ENCODE data around the gene JTB. TPM values are rescaled to one million over a fixed set of nuclear protein-coding genes. Genes with fewer than 3 reads are reported as not detected.

Gene JTB
- total RNA-seq, 2 donors from 2014 or later = 130 to 133 TPM

DNA sequence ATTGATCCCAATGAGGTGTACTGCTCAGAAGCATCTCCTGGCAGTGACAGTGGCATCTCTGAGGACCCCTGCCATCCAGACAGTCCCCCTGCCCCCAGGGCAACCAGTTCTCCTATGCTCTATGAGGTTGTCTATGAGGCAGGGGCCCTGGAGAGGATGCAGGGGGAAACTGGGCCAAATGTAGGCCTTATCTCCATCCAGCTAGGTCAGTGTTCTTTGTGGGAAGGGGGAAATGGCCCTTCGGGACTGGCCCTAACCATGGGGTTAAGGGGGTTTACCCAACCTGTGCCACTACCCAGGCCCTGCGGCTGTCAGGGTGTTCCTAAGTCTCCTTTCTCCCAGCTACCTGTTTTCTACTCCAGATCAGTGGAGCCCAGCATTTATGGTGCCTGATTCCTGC is 8.5 kb downstream of the JTB start:
- ATAC-seq (replicated peaks in 1 of 2) (no peak), DNase-seq (no peak)
- Mint-ChIP-seq H3K4me3 (peak overlapping the region; percentile 97 to 98), H3K9me3 (no peaks in the 10 kb centered on the region), H3K27me3 (ENCODE audit: low read depth) (no peaks in the 10 kb centered on the region), H3K4me1 (ENCODE audit: low read depth) (peaks cover 72% of the 10 kb centered on the region), H3K36me3 (ENCODE audit: insufficient read depth in 2 of 2) (peaks cover 5 to 13% of the 10 kb centered on the region in 2 donors), H3K27ac (no peak overlapping the region)

DNA sequence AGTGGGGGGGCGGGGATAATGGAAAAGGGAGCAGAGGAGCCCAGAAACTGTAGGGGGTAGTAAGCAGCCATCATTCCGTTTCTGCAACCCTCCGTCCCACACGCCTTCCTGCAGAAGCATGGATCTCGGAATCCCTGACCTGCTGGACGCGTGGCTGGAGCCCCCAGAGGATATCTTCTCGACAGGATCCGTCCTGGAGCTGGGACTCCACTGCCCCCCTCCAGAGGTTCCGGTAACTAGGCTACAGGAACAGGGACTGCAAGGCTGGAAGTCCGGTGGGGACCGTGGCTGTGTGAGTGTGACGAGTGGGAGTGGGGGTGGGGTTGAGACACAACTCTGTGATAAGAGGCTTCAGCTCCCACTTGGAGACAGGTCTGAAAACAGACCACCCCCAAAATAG is 9.1 kb downstream of the JTB start:
- peak overlapping the region; percentile 97 for H3K27ac Mint-ChIP-seq
- peaks cover 71% of the 10 kb centered on the region for H3K4me1 Mint-ChIP-seq (ENCODE audit: low read depth)

DNA sequence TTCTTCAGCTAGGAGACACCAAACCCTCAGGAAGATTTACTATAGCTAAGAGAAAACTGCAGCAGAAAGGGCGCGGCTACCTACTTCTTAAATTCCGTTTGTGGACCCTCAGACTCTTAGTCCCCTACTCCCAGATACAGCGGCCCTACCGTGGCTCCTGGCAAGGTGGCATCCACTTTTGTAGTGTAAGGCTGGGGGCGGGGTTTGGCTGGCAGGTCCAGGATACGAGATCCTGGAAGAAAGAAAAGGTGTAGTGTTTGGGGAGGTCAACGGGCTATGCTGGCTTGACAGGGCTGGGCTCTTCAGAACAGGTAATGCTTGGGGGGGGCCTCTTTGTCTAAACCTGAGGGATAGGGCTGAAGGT is 9.5 kb downstream of the JTB start:
- Mint-ChIP-seq H3K27ac (peak overlapping the region; percentile 97), H3K4me1 (ENCODE audit: low read depth) (peaks cover 68% of the 10 kb centered on the region), H3K4me3 (peak overlapping the region; percentile 97 to 98), H3K36me3 (ENCODE audit: insufficient read depth in 2 of 2) (peaks cover 1 to 10% of the 10 kb centered on the region in 2 donors), H3K9me3 (no peaks in the 10 kb centered on the region), H3K27me3 (ENCODE audit: low read depth) (no peaks in the 10 kb centered on the region)
- DNase-seq (no peak), ATAC-seq (replicated peaks in 1 of 2) (no peak)

More for the DNA sequence above, 9.1 kb downstream of the JTB start:
- no peak for DNase-seq
- Mint-ChIP-seq H3K27me3 (ENCODE audit: low read depth) (no peaks in the 10 kb centered on the region), H3K9me3 (no peaks in the 10 kb centered on the region), H3K4me3 (peak overlapping the region; percentile 97 to 98), H3K36me3 (ENCODE audit: insufficient read depth in 2 of 2) (peaks cover 3 to 12% of the 10 kb centered on the region in 2 donors)
- no peak for ATAC-seq (replicated peaks in 1 of 2)

DNA sequence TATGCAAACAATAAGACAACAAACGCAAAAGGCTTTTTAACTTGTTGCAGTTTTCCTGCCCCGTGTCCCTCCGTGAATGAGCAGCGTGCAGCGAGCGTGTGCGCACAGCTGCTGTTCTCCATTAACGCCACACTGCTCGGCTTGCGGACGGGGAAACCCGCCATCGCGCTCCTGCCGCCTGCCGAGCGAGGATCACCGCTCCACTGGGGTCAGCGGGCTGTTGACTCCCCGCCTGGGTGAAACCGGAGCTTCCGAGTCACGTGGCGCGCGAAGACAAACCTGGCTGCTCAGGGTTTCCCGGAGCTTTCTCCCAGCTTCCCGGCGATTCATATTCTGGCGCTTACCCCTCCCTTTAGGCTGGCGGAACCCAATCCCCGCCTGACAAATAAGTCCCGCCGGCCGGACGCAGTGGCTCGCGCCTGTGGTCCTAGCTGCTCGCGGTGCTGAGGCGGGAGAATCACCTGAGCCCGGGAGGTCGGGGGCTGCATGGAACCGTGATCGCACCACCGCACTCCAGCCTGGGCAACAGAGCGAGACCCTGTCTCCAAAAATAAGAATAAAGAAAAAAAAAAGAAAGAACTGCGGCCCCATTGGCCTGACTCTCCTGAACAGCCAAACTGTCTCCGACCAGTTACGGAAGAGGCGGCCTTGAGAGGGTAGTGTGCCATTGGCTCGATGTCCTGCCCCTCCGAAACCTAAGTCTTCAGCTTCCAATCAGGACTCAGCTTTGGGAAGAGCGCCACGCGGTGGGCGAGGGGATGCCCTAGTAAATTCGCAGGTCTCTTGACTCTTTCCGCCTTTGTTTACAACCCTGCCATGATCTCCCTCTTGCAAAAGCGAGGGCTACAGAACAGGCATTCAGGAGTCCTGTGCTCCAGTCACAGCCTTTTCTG is 10.1 kb downstream of the JTB start, which contains the start of gene CREB3L4:
Gene CREB3L4, plus strand, starts transcription at position 796 of the 893 bp plus-strand sequence. CDS start 624 bp downstream, outside the sequence.
- ATAC-seq (replicated peaks in 1 of 2) (peak; percentile 83 to 87), DNase-seq (peak; percentile 85 to 89)
- H3K4me3 Mint-ChIP-seq = peak within 1 kb of the TSS; percentile 97 to 98
- no peaks in the 10 kb centered on the region for H3K27me3 Mint-ChIP-seq (ENCODE audit: low read depth)
- H3K27ac Mint-ChIP-seq = peak within 1 kb of the TSS; percentile 97
- no peaks in the 10 kb centered on the region for H3K9me3 Mint-ChIP-seq
- H3K36me3 Mint-ChIP-seq (ENCODE audit: insufficient read depth in 2 of 2) = peaks cover 1 to 10% of the 10 kb centered on the region in 2 donors
- H3K4me1 Mint-ChIP-seq (ENCODE audit: low read depth) = peaks cover 68% of the 10 kb centered on the region

DNA sequence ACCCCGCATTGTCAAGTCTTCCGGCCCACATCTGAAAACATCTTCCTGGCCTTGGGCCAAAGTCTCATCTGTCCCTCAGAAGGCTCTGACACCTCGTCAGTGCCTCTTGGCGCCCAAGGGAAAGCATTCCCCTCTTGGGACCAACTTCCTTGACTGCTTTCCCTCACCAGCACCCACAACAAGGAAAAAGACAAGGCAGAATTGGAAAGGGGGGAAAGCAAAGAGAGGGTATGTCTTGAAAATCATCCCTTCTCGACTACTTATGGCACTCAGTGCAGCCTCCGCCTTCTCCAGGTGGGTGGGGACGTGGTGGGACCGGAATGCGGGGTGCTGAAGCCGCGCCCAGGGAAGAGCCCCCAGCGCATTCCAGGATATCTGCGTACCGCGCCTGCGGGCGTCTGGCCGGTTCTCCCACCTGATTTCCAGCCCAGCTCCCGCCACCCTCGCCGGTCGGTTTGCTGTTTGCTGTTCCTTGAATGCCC is 13.6 kb downstream of the JTB start:
- Mint-ChIP-seq H3K27ac (peak overlapping the region; percentile 48), H3K4me1 (ENCODE audit: low read depth) (peaks cover 84% of the 10 kb centered on the region), H3K36me3 (ENCODE audit: insufficient read depth in 2 of 2) (peaks cover 3 to 10% of the 10 kb centered on the region in 2 donors), H3K4me3 (peak overlapping the region; percentile 74 to 85), H3K9me3 (no peaks in the 10 kb centered on the region), H3K27me3 (ENCODE audit: low read depth) (no peaks in the 10 kb centered on the region)
- DNase-seq (peak in 1 of 2 donors; percentile 31), ATAC-seq (replicated peaks in 1 of 2) (no peak)

DNA sequence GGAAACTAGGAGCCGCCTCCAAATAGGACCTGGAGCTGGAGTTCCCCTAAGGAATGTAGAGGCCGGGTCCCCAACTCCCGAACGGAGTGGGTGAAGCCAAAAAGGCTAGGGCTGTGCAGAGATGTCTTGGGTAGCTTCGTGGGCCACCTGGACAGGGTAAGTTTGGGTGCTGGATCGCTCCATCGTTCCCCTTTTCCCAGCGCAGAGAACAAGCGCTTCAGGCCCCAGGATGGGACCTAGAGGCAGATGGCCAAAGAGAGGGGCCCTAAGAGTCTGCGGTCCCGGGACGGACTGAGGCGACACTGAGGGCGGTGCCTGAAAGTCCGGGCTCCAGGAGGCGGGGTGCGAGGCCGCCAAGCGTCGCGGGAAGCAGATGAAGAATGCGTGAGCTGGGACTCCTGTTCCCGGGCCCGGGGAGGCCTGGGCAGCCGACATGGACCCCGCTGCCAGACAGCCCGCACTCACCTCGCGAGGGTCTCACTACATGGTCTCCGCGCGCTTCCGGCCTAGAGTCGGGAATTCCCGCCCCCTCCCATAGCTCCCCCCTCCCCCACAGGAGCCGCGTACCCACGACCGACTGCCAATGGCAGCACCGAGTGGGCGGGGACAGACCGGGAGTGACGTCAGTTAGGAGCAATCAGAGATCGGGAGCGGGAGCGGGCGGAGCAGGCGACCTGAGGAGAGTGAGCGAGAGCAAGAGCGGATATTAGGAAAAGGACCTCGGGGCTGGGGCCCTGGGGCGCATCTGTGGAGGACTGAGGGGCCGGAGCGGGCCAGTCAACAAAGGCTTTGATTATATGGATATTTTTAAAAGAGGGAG is 14.2 kb downstream of the JTB start, which contains the start of gene SLC39A1:
Gene SLC39A1, minus strand, starts transcription at position 508 of the 820 bp plus-strand sequence. CDS start 822 bp downstream, outside the sequence.
- Mint-ChIP-seq H3K36me3 (ENCODE audit: insufficient read depth in 2 of 2) (peaks cover 3 to 12% of the 10 kb centered on the region in 2 donors), H3K27me3 (ENCODE audit: low read depth) (no peaks in the 10 kb centered on the region), H3K27ac (peak within 1 kb of the TSS; percentile 48), H3K4me3 (peak within 1 kb of the TSS; percentile 74 to 85), H3K9me3 (no peaks in the 10 kb centered on the region), H3K4me1 (ENCODE audit: low read depth) (peaks cover 83% of the 10 kb centered on the region)
- ATAC-seq (replicated peaks in 1 of 2) (peak; percentile 55 to 63), DNase-seq (peak; percentile 95 to 97)

DNA sequence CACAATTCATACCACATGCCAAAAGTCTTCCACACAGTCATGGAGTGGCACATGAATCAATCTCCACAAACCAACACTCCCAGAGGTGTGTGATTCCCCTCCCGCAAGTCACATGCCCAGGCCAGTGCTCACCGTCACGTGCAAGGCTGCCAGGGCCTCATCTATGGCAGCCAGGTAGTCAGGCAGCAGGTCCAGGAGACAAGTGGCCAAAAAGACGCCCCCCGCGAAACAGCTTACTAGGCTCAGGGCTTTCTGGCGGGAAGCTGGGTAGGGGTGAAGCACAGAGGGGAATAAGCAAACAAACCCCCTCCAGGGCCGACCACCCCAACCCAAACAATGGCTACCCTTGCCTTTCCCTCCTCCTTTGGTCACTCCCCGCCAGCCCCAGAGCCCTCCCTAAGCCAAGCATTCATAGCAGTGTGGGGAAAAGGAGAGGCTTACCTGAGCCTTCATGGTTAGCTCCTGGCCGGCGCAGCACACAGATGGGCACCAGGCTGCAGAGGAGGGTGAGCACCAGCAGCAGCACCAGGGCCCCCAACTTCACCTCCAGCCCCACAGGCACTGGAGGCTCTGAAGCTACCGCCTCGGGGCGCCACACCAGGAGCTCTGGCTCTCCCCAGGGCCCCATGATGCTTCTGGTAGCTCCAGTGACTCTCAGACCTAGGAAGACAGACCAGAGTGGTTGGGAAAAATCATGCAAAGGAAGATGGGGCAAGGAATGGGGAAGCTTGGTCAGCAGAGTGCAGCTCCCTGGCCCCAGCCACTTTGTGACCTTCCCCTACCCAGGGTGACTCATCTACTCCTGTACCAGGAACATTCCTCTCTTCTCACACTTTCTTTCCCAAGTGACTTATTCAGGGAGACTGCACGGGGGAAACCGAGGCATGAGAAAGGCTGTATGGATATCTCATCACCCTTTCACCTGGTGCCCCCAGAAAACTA is 15.1 kb downstream of the JTB start:
- Mint-ChIP-seq H3K4me3 (peak overlapping the region; percentile 74 to 85), H3K4me1 (ENCODE audit: low read depth) (peaks cover 75% of the 10 kb centered on the region), H3K27me3 (ENCODE audit: low read depth) (no peaks in the 10 kb centered on the region), H3K27ac (peak overlapping the region; percentile 31), H3K36me3 (ENCODE audit: insufficient read depth in 2 of 2) (peaks cover 5 to 12% of the 10 kb centered on the region in 2 donors), H3K9me3 (no peaks in the 10 kb centered on the region)
- ATAC-seq (replicated peaks in 1 of 2) (no peak), DNase-seq (no peak)

DNA sequence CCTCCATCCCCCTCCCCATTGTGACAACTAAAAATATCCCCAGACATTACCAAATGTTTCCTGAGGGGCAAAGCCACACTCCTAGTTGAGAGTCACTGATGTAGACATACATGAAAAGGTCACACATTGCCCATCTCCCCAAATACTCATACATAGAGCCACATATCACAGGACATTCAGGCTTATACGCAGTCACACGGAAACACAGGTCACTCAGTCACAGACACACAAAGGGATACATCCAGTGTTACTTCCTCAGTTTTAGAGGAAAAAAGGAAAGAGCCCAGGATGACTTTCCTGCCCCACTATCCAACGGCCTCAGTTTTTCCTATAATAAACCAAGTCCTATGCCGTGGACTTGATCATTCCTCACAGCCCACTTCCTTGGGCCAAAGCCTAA is 16.1 kb downstream of the JTB start:
- peak overlapping the region; percentile 45 for H3K27ac Mint-ChIP-seq
- H3K36me3 Mint-ChIP-seq (ENCODE audit: insufficient read depth in 2 of 2) = peaks cover 8 to 9% of the 10 kb centered on the region in 2 donors
- H3K4me3 Mint-ChIP-seq = peak overlapping the region; percentile 74 to 85
- no peak for DNase-seq
- peaks cover 73% of the 10 kb centered on the region for H3K4me1 Mint-ChIP-seq (ENCODE audit: low read depth)
- no peaks in the 10 kb centered on the region for H3K27me3 Mint-ChIP-seq (ENCODE audit: low read depth)
- ATAC-seq (replicated peaks in 1 of 2) = no peak
- no peaks in the 10 kb centered on the region for H3K9me3 Mint-ChIP-seq

DNA sequence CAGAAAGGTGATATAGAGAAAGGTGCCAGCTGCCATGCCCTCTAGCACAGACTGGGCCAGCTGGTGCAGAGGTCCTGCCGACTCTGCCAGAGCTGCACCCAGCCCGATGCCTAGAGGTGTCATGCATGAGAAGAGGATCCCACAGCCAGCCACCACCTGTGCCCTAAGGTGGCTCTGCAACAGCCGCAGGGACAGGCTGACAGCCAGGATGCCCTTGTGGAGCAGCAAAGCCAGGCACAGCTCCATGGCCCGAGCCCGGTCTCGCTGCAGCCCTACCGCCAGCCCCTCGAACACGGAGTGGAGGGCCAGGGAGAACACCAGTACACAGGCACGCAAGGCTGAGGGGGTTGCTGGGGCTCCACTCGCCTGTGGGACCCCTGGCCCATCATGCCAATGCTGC is 17.3 kb downstream of the JTB start:
- no peak overlapping the region for H3K27ac Mint-ChIP-seq
- ATAC-seq (replicated peaks in 1 of 2) = no peak

DNA sequence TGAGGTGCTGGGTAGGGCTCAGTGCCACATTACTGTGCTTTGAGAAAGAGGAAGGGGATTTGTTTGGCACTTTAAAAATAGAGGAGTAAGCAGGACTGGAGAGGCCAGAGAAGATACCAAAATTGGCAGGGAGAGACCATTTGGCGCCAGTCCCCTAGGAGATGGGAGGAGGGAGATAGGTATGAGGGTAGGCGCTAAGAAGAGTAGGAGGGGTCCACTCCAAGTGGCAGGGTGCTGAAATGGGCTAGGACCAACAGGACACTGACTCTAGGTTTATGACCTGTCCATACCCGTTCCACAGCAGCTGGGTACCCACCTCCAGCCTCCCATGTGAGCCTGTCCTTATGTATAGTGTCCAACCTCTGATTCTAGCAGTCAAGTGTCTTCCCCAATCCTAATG is 18.0 kb downstream of the JTB start:
- Mint-ChIP-seq H3K9me3 (no peaks in the 10 kb centered on the region), H3K4me1 (ENCODE audit: low read depth) (peaks cover 65% of the 10 kb centered on the region), H3K27ac (no peak overlapping the region), H3K4me3 (no peak overlapping the region), H3K36me3 (ENCODE audit: insufficient read depth in 2 of 2) (peaks cover 4 to 6% of the 10 kb centered on the region in 2 donors), H3K27me3 (ENCODE audit: low read depth) (no peaks in the 10 kb centered on the region)
- no peak for DNase-seq
- ATAC-seq (replicated peaks in 1 of 2) = no peak

More for the DNA sequence above, 17.3 kb downstream of the JTB start:
- no peak for DNase-seq
- no peaks in the 10 kb centered on the region for H3K9me3 Mint-ChIP-seq
- H3K27me3 Mint-ChIP-seq (ENCODE audit: low read depth) = no peaks in the 10 kb centered on the region
- peaks cover 70% of the 10 kb centered on the region for H3K4me1 Mint-ChIP-seq (ENCODE audit: low read depth)
- H3K4me3 Mint-ChIP-seq = peak overlapping the region; percentile 8 to 85
- H3K36me3 Mint-ChIP-seq (ENCODE audit: insufficient read depth in 2 of 2) = peaks cover 4 to 6% of the 10 kb centered on the region in 2 donors

DNA sequence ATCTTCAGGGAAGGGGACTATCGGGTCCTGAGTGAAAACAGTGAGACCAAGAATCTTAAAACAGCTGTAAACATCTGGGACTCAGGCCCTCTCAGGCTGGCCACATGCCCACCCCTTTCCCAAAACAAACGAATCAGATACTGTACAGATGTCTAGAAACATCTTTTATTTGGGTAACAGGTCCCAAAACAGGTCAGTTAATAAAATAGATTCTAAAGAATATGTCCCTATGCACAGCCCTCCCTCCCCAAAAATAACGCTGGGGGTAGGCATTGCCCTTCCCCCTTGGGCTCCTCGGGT is 18.6 kb downstream of the JTB start:
- no peak for DNase-seq
- Mint-ChIP-seq H3K9me3 (no peaks in the 10 kb centered on the region), H3K27ac (peak overlapping the region; percentile 93), H3K27me3 (ENCODE audit: low read depth) (no peaks in the 10 kb centered on the region), H3K36me3 (ENCODE audit: insufficient read depth in 2 of 2) (peaks cover 8 to 10% of the 10 kb centered on the region in 2 donors), H3K4me1 (ENCODE audit: low read depth) (peaks cover 65% of the 10 kb centered on the region), H3K4me3 (peak overlapping the region; percentile 97 to 98)
- no peak for ATAC-seq (replicated peaks in 1 of 2)

All from activated T-cell treated with anti-CD3 and anti-CD28 coated beads, Interleukin-2, amount 50 U/mL, for 72 hours (primary cell).